Activated naive CD4-positive, alpha-beta T cell treated with Interleukin-2 at 50 U/mL for 16 hours (primary cell): ENCODE results near the gene ISCU.
A peak's percentile ranks its signal among the peaks of the same experiment; 100 is the strongest.
"Not testable (repeated sequence)": the region's sequence is repeated elsewhere in the genome, so short reads cannot be mapped to it uniquely, and the experiment has no call there.

Source experiments
- DNase-seq: peaks from one replicate; pipeline ENCODE4 v3.0.0-alpha.2; 2020

ISCU gene

GRCh38 chr12:108547686-108548085, 14.7 kb upstream of the ISCU start:
- DNase-seq: no peak

GRCh38 chr12:108548954-108549521, 13.4 kb upstream of the ISCU start:
- no peak for DNase-seq

DNA sequence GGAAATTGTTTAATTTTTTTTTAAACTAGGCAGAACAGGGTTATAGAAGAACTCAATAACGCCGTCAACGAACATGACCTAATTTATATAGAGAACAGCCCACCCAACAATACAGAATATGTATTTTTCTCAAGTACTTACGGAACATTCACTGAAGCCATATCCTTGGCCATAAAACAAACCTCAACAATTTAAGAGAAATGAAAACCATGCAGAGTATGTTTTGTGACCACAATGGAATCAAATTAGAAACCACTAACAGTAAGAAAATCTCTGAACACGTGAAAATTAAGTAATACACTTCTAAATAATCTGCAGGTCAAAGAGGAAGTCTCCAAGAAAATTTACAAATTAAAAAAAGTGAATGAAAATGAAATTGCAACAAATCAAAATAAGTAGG, 10.9 kb upstream of the ISCU start:
- DNase-seq: no peak

DNA sequence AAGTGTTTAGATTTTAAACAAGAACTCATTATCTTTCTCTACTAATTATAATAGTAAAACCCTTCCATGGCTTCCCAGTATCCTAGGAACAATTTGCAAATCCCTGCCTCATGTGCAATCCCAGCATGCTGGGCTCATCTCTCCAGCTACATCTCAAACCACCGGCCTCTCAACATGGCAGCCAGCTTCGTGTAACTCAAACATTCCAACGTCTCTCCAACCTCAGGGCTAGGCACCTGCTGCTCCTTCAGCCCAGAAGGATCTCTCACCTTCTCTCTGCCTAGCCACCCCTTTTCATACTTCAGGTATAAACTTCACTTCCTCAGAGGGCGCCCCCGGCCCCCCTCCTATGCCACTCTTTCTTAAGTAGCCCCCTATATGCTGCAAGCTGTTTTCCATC, 8.6 kb upstream of the ISCU start:
- no peak for DNase-seq

GRCh38 chr12:108555383-108555782, 7.0 kb upstream of the ISCU start:
- not testable (repeated sequence) for DNase-seq

- peak; percentile 27 for DNase-seq
Observed at GRCh38 chr12:108559007-108559655, 3.3 kb upstream of the ISCU start.

DNA sequence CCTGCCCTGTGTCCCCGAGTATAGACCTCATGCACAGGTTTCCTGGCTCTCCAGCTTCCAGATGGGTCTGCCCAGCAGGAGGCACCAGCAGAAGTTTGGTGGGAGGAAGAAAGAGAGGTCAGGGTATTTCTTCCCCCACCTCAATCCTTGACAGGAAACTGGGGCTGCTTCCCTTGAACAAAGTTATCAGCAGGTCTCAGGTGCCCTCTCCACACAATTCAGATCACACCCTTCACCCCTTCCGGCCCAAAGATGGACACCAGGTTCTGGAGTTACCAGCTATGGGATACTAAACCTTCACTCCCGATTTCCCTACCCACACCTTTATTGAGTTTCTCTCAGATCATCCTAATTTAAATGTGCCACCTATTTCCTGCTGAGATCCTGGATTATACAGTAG, 2.6 kb upstream of the ISCU start:
- DNase-seq: no peak

GRCh38 chr12:108560321-108560721, 2.1 kb upstream of the ISCU start:
- no peak for DNase-seq

GRCh38 chr12:108560752-108561719, 1.4 kb upstream of the ISCU start, which contains the start of gene SART3:
Gene SART3 (minus strand): TSS chr12:108561173. CDS start chr12:108561154, 19 bp downstream.
- peak; percentile 85 for DNase-seq

- DNase-seq: no peak
Observed at GRCh38 chr12:108561852-108562347, 496 bp upstream of the ISCU start.

DNA sequence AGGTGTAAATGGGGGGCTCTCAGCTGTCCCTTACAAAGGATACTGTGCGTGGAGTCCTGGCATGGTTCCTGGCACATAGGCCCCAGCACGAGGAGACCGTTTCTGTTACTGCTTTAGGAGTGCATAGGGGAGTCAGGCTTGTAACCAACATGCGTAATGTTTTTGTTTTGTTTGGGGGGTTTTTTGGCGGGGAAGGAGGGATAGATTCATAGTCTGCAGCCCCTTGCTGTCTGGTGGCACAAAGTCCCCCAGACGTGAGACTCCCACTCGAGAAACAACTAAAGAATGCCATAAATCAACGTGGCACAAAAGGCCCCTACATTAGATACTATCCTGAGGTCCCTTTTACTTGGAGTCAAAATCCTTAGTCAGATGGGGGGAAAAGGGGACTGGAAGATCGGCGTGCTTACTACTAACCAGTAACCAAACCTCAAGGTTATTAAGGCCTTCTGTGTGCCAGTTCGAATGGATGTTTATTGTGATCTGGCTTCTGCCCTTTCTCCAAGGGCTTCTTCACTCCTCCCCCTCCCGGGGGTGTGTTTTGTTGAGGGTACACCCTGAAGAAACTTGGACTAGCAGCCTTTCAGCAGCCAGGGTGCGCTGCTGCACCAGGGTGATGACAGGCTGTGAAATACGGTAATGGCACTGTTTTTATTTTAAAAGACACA, 874 bp downstream of the ISCU start:
- peak; percentile 88 for DNase-seq

GRCh38 chr12:108563804-108564151, 1.4 kb downstream of the ISCU start:
- DNase-seq: no peak

GRCh38 chr12:108564724-108565123, 2.3 kb downstream of the ISCU start:
- no peak for DNase-seq

- no peak for DNase-seq
Observed at GRCh38 chr12:108565146-108565545, 2.8 kb downstream of the ISCU start.

GRCh38 chr12:108565976-108566375, 3.6 kb downstream of the ISCU start:
- DNase-seq: peak; percentile 63

DNA sequence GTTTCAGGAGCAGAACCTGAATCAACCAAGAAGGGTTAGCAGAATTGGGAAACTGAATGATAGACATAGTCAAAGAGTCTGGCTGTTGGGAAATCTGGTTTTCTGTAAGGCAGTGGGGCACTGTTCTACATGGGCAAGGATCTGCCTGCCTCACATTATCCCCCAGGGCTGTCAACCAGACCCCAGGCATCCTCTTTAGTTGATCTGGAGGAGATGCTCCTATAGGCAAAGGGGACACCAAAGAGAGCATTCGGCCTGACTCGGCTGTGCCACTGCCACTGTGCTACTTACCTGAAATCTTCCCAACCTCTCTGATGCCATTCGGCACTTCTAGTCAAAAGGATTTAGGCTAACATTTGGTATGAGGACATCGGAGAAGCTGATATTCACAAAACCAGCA, 4.1 kb downstream of the ISCU start:
- no peak for DNase-seq

- DNase-seq: no peak
Observed at GRCh38 chr12:108567406-108568337, 5.3 kb downstream of the ISCU start.

DNA sequence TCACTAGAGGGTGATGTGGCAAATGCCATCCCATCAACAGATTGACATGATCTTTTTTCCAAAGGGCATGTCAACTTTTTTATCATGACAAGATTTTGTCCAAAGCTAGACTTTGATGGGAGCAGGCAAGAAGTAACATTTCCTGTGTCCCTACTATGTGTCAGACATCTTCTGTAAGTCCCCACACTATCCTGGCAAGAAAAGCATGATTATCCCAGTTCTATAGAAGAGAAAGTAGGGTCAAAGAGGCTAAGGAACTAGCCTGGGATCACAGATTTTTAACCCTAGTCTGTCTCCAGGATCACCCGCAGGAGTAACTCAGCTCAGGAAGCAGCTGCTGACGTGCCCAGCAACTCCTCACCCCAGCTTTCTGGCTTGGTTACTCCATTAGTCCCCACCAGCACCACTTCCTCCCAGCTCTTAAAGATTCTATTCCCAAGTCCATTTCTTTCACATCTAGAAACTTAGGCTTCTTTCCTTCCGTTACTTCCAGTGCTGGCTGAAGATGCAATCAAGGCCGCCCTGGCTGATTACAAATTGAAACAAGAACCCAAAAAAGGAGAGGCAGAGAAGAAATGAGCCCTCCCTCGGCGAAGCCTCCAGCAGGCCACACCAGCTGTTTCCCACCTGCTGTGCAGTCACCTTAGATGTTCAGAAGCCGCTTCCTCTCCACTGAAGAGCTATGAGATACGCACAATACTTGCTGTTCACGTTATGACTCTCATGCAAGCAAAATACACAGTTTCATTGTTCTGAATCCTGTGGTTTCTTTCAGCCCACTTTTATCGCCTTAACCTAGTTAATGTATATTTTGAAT, 6.2 kb downstream of the ISCU start:
- DNase-seq: peak; percentile 73

DNA sequence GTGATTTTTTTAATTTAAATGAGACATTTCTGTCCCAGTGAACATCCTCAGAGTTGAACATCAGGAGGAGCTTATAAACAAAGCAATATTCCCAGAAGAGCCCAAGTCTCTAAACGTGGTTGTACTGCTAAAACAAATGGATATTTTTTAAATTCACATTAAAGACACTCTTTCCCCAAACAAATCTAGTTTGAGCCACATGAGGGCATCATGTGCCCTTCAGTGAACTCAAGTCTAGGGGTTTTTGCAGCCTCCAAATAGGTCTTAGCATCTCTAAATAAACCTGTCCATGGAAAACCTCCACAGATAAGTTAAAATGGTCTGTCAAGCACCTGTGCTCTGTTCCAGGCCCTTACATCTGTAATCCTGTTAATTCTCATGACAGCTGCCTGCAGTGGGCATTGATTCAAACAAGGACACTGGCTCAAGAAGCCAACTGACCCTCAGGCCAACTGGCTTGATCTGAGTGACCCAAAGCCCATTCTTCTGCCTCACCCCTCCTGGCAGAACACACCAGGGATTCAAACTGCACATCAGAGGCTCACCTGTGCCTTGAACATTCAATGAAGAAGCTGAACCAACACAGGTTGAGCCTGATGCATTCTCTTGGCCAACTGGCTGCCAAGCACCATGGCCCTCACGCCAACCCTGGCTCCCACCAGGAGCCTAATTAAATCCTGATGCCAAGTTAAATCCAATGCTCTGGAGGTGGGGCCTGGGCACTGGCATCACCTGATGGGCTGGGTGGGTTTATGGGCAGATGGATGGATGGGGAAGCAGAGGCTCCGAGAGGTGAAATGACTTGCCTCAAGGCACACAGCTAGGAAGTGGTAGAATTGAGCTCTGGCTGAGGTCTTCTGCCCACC, 8.6 kb downstream of the ISCU start:
- no peak for DNase-seq

GRCh38 chr12:108571609-108572165, 9.3 kb downstream of the ISCU start:
- DNase-seq: no peak
